Kidney tubule cell (primary cell): ENCODE results near the gene AHNAK2.
"Not testable (repeated sequence)": the region's sequence is repeated elsewhere in the genome, so short reads cannot be mapped to it uniquely, and the experiment has no call there.

Experiments
- DNase-seq: peaks from one replicate; pipeline ENCODE4 v3.0.0-alpha.2; 2018; ENCODE audit warnings: low spot score

Gene AHNAK2

DNA sequence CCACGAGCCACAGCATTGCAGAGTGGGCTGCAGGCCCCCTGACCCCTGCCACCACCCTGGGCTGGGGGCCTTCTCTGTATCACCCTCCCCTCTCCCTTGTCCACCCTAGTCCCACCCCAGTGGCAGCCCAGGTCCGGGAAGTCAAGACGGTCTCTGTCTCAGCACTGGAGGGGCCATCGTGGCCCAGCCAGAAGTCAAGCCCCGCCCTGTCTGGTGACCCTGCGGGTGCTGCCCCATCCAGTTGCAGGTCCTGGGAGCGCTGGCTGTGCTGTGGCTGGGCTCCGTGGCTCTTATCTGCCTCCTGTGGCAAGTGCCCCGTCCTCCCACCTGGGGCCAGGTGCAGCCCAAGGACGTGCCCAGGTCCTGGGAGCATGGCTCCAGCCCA is 50.8 kb downstream of the AHNAK2 start:
- no peak for DNase-seq

GRCh38 chr14:104926619-104927431 is 51.3 kb downstream of the AHNAK2 start:
- DNase-seq, result no peak

DNA sequence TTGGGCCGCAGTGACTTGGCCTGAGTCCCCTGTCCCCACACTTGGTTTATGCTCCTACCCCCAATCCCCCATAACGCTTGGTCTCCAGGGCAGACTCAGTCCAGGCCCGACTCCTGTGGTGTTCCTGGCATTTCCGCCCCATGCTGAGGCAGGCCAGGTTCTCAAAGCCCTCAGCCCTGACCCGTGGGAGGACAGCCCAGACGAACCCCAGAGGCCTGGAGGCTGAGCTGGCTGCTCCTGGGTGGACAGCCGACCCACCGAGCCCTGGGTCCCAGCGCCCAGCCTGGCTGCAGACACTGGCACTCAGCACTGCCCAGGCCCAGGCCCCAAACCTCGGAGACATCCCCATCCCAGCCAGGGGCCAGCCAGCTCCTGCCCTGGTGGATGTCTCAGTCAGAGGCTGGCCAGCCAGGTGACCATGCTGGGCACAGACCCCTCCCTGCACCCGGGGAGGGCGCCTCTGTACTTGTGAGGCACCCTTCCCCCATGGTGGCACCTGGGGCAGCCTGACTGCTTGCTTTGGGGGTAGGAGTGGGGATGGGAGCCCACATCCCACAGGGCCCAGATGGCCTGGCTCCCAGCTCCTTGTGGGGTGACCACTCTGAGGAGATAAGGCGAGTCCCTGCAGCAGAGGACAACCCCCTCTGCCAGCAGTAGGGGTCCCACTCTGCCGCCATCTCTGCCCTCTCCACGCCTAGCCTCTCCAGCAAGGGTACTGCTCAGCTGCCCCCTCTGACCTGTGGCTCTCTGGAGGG is 52.1 kb downstream of the AHNAK2 start:
- DNase-seq, result no peak

GRCh38 chr14:104925214-104925854 is 52.8 kb downstream of the AHNAK2 start:
- DNase-seq, result no peak

DNA sequence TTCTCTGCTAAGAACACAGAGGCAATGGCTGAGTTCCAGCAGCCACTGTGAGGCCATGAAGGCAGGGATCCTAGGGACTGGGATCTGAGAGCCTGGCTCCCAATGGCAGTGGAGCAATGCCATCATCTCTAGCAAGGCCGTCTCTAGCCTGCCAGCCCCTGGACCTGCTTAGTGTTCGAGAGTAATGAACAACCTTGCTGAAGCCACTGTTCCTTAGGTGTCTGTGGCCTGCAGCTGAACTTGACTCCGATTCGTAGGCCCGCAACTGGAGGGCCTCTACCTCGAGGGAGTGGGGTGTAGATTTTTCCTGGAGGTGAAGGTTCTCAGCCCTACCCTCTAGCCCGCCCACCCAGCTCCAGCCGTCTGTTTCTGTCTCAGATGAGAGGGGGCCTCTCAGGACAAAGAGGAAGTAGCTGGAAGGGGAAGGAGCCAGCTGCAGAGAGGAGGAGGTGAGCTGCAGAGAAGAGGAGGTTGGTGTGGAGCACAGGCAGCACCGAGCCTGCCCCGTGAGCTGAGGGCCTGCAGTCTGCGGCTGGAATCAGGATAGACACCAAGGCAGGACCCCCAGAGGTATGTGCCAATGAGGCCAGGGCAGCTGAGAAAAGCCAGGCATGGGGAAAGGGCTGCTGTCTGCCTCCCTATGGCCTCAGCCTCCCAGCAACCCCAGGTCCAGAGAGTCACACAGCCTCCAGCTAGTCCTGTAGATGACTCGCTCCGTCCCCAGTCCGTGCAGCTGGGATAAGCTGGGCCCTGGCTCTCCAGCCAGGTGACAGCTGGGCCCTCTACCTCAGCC is 53.6 kb downstream of the AHNAK2 start, which contains the start of gene PLD4:
Gene PLD4 (plus strand): TSS at position 459 of the 793 bp plus-strand sequence. CDS start 2,262 bp downstream, outside the sequence.
- no peak for DNase-seq

DNA sequence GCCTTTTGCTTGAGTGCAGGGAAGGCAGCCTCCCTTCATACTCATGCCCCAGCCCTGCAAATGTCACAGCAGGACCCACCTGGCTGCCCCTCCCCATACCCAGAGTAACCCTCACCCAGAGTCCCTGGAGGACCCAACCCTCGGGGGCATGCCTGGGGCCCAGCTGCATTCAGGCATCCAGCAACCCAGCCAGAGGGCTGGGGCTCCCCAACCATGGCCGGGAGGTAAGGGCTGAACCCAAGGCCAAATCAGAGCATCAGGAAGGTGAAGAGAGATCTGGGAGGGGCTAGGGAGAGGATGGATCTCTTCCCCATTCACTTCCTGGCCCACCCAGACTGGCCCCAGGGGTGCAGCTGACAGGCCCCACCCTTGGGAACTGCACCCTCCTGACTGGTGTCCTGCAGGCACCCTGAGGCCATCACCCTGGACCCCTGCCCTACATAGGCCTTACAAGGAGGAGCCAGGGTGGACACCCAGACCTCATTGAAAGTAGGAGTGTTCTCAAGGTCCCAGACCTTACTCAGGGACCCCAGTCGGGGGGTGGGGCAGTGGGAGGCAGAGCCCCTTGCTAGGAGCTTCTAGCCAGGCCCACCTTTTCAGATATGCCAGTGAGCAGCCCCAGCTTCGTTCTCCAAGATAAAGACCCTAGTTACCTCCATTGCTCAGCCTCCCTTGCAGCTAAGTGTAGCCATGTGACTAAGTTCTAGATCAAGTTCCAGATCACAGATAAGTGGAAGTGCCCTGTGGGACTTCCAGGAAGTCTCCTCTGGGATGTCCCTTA is 54.3 kb downstream of the AHNAK2 start:
- no peak for DNase-seq

- DNase-seq, result no peak
Measured at GRCh38 chr14:104919993-104920315, 58.2 kb downstream of the AHNAK2 start.

GRCh38 chr14:104919152-104919992 is 58.8 kb downstream of the AHNAK2 start:
- not testable (repeated sequence) for DNase-seq

DNA sequence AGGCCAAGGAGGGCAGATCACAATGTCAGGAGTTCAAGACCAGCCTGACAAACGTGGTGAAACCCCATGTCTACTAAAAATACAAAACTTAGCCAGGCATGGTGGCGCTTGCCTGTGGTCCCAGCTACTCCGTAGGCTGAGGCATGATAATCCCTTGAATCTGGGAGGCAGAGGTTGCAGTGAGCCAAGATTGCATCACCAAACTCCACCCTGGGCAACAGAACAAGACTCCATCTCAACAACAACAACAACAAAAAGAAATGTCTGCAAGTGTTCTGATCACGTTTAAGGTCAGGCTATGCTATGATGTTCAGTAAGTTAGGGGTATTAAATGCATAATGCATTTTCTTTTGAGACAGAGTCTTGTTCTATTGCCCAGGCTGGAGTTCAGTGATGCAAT is 60.2 kb downstream of the AHNAK2 start:
- DNase-seq, result no peak

DNA sequence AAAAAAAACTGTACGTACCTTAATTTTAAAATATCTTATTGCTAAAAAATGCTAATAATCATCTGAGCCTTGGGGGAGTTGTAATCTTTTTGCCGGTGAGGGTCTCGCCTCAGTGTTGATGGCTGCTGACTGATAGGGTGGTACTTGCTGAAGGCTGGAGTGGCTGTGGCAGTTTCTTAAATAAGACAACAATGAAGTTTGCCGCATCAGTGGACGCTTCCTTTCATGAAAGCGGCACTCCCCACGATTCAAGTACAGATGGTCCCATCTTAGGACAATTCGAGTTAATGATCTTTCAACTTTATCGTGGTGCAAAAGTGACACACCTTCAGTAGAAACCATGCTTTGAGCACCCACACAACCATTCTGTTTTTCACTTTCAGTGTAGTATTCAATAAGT is 61.1 kb downstream of the AHNAK2 start:
- DNase-seq, result no peak

- DNase-seq, result no peak
Measured at GRCh38 chr14:104913435-104913834, 64.7 kb downstream of the AHNAK2 start.

- DNase-seq, result no peak
Measured at GRCh38 chr14:104912053-104912452, 66.1 kb downstream of the AHNAK2 start.

DNA sequence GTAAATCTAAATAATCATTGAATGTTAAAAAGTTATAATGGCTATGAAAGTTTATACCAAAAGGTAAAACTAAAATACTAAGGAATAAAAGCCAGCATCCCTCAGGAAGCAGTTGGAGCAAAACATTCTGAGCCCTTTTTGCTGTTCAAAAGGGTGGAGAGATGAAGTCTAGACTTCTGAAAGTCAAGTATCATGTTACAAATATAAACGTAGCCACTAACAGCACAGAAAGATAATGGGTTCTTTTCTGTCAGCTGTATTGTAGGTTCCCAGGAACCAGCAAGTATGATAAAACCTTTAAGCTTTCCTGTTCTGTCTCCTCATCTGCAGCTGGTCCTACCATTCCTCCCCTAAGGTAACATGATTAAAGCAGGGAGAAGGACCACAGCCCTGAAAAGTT is 69.9 kb downstream of the AHNAK2 start:
- no peak for DNase-seq

- DNase-seq, result not testable (repeated sequence)
Measured at GRCh38 chr14:104905579-104905933, 72.6 kb downstream of the AHNAK2 start.

DNA sequence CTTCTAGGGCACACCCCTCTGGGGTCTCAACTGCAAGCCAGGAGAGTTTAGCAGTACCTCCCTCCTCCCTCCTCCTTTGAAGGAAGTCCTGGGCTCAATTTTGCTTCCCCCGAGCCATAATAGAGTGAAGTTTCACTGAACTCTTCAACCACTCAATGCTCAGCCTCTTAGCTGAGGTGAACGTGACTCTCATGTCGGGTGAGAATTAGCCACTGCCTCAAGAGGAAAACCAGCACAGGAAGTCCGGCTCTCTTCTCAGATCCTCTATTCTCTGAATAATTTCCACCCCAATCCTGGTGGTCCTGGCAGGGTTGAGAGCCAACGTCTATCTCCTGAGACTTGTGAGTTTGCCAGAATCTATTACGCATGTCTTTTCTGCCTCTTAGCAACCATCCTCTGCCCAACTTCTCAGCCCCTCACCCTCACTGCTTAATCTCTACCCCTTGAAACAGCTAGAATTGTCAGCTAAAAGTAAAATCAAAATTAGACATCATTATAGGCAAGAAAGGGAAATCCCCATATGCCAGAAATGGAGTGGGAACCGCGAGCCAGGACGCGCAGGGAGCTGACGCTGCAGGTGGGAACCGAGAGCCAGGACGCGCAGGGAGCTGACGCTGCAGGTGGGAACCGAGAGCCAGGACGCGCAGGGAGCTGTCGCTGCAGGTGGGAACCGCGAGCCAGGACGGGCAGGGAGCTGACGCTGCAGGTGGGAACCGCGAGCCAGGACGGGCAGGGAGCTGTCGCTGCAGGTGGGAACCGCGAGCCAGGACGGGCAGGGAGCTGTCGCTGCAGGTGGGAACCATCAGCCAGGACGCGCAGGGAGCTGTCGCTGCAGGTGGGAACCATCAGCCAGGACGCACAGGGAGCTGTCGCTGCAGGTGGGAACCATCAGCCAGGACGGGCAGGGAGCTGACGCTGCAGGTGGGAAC is 73.3 kb downstream of the AHNAK2 start:
- not testable (repeated sequence) for DNase-seq

DNA sequence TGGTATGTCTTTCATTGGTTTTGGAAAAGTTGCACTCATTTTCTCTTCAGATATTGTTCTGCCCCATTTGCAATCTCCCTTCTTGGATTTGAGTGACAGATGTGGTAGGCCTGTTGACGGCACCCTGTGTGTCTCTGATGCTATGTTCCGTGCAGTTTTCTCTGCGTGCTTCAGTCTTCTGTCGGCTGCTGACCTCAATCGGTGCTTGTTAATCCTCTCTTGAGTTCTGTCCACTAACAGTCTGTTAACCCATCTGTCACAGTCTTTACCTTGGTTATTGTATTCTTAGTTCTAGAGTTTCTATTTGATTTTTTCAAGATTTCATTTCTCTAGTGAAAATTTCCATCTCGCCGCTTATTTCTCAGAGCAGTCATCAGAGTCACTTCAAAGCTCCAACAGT is 74.2 kb downstream of the AHNAK2 start:
- no peak for DNase-seq

DNA sequence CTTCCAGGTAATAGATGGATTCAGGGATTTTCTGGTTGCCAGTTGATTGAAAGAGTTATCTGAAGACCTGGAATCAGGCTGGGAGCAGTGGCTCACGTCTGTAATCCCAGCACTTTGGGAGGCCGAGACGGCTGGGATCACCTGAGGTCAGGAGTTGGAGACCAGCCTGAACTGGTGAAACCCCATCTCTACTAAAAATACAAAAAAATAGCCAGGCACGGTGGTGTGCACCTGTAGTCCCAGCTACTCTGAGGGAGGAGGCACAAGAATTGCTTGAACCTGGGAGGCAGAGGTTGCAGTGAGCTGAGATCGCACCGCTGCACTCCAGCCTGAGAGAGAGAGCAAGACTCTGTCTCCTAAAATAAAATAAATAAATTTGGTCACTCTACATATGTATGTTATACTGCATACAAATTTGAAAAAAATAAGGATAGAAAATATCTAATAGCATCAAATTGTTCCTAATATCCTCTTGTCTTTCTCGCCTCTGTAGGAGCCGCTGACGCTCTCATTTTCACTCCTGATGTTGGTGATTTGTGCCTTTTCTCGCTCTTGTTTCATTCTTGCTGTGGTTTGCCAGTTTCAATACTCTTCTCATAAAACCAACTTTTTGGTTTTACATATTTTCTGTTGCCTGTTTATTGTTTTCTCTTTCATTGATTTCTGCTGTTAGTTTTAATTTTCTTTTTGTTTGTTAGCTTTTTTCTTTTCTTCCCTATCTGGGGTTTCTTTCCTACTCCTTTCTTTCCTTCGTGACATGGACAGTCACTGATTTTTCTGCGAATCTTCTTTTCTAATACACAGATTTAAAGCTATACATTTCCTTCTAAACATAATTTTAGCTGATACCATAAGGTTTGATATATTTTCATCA is 77.3 kb downstream of the AHNAK2 start:
- DNase-seq, result no peak

- no peak for DNase-seq
Measured at GRCh38 chr14:104899781-104900180, 78.4 kb downstream of the AHNAK2 start.
